Trophoblast cell (in vitro differentiated cells and primary cell): ENCODE data around the gene TEC. TPM values are rescaled to one million over a fixed set of nuclear protein-coding genes. Genes with fewer than 3 reads are reported as not detected.
"Not testable (repeated sequence)": the region's sequence is repeated elsewhere in the genome, so short reads cannot be mapped to it uniquely, and the experiment has no call there.

ENCODE experiments used
- DNase-seq, 2 donors: peaks; one replicate each; pipeline ENCODE4 v3.0.0-alpha.2; 2016
- H2AFZ ChIP-seq: 2 replicates; pipeline ENCODE4 v1.6.1; 2013; ENCODE audit warnings: low read length, moderate library complexity, mild to moderate bottlenecking; ENCODE audit not compliant: insufficient read depth, poor library complexity
- H2AK5ac ChIP-seq: 2 replicates; pipeline ENCODE4 v1.6.1; 2013; ENCODE audit warnings: mild to moderate bottlenecking, low read length
- H2BK120ac ChIP-seq: 2 replicates; pipeline ENCODE4 v1.6.1; 2013; ENCODE audit warnings: low read length, mild to moderate bottlenecking, moderate library complexity; ENCODE audit not compliant: insufficient read depth, poor library complexity
- H2BK12ac ChIP-seq: 2 replicates; pipeline ENCODE4 v1.6.1; 2013; ENCODE audit warnings: mild to moderate bottlenecking, low read length, moderate library complexity
- H2BK5ac ChIP-seq: 2 replicates; pipeline ENCODE4 v1.6.1; 2013; ENCODE audit warnings: low read length, low read depth, moderate library complexity, mild to moderate bottlenecking; ENCODE audit not compliant: poor library complexity
- H3K14ac ChIP-seq: 2 replicates; pipeline ENCODE4 v1.6.1; 2013; ENCODE audit warnings: mild to moderate bottlenecking, low read length
- H3K18ac ChIP-seq: 2 replicates; pipeline ENCODE4 v1.6.1; 2013; ENCODE audit warnings: mild to moderate bottlenecking, low read length
- H3K23ac ChIP-seq: 2 replicates; pipeline ENCODE4 v1.6.1; 2013; ENCODE audit warnings: low read length
- H3K27ac ChIP-seq: 2 replicates; pipeline ENCODE4 v1.5.1; 2013; ENCODE audit warnings: low read depth, mild to moderate bottlenecking, inconsistent platforms, low read length, moderate library complexity
- H3K27me3 ChIP-seq: 2 replicates; pipeline ENCODE4 v1.6.1; 2013; ENCODE audit warnings: inconsistent platforms, mild to moderate bottlenecking, low read length, moderate library complexity; ENCODE audit not compliant: insufficient read depth
- H3K36me3 ChIP-seq, 2 experiments: 1 replicate in 1 of 2; 2 replicates in 1 of 2; pipeline ENCODE4 v1.6.1; 2013; ENCODE audit warnings: low read length in 2 of 2, mild to moderate bottlenecking in 2 of 2, moderate library complexity in 1 of 2; ENCODE audit not compliant: insufficient read depth in 2 of 2, control insufficient read depth in 1 of 2
- H3K4ac ChIP-seq: 2 replicates; pipeline ENCODE4 v1.6.1; 2013; ENCODE audit warnings: low read depth, mild to moderate bottlenecking, low read length, moderate library complexity
- H3K4me1 ChIP-seq, 2 experiments: 1 replicate in 1 of 2; 2 replicates in 1 of 2; pipeline ENCODE4 v1.6.1; 2013; ENCODE audit warnings: low read length in 2 of 2, mild to moderate bottlenecking in 2 of 2, moderate library complexity in 1 of 2; ENCODE audit not compliant: insufficient read depth in 2 of 2, control insufficient read depth in 1 of 2
- H3K4me2 ChIP-seq: 2 replicates; pipeline ENCODE4 v1.6.1; 2013; ENCODE audit warnings: inconsistent platforms, mild to moderate bottlenecking, low read length, moderate library complexity
- H3K4me3 ChIP-seq: 2 replicates; pipeline ENCODE4 v1.5.1; 2013; ENCODE audit warnings: mild to moderate bottlenecking, low read depth, low read length, inconsistent platforms
- H3K79me1 ChIP-seq: one replicate; pipeline ENCODE4 v1.6.1; 2013; ENCODE audit warnings: low read length
- H3K79me2 ChIP-seq: 2 replicates; pipeline ENCODE4 v1.6.1; 2013; ENCODE audit warnings: low read length, mild to moderate bottlenecking; ENCODE audit not compliant: control insufficient read depth, insufficient read depth, poor library complexity
- H3K9ac ChIP-seq: 2 replicates; pipeline ENCODE4 v1.6.1; 2013; ENCODE audit warnings: mild to moderate bottlenecking, low read length
- H3K9me3 ChIP-seq: 2 replicates; pipeline ENCODE4 v1.6.1; 2013; ENCODE audit warnings: low read depth, mild to moderate bottlenecking, control low read depth, inconsistent platforms, low read length; ENCODE audit not compliant: insufficient read depth
- H4K12ac ChIP-seq: 2 replicates; pipeline ENCODE4 v1.6.1; 2013; ENCODE audit warnings: low read depth, mild to moderate bottlenecking, low read length, moderate library complexity
- H4K8ac ChIP-seq: 2 replicates; pipeline ENCODE4 v1.6.1; 2013; ENCODE audit warnings: low read depth, mild to moderate bottlenecking, low read length, moderate library complexity
- H4K91ac ChIP-seq: one replicate; pipeline ENCODE4 v1.6.1; 2013; ENCODE audit warnings: low read depth, mild to moderate bottlenecking, low read length, moderate library complexity
- WGBS: extraction: QIAGEN DNeasy Blood & Tissue Kit; methylation state at CpG from one replicate; pipeline ENCODE4 v1.1.7; 2013; ENCODE audit warnings: missing lambda C conversion rate; ENCODE audit not compliant: insufficient read length, insufficient coverage; ENCODE audit errors: extremely low coverage; 5-methylcytosine and 5-hydroxymethylcytosine counted together
- polyA plus RNA-seq: library from polyadenylated mRNA; stranded (reverse); fragments of 200-250 nt; gene quantifications from 2 replicates; pipeline ENCODE4 v1.2.3, GENCODE V29; 2013

Gene TEC
- polyA plus RNA-seq, result 0.25 and 0.43 TPM in 2 replicates

DNA sequence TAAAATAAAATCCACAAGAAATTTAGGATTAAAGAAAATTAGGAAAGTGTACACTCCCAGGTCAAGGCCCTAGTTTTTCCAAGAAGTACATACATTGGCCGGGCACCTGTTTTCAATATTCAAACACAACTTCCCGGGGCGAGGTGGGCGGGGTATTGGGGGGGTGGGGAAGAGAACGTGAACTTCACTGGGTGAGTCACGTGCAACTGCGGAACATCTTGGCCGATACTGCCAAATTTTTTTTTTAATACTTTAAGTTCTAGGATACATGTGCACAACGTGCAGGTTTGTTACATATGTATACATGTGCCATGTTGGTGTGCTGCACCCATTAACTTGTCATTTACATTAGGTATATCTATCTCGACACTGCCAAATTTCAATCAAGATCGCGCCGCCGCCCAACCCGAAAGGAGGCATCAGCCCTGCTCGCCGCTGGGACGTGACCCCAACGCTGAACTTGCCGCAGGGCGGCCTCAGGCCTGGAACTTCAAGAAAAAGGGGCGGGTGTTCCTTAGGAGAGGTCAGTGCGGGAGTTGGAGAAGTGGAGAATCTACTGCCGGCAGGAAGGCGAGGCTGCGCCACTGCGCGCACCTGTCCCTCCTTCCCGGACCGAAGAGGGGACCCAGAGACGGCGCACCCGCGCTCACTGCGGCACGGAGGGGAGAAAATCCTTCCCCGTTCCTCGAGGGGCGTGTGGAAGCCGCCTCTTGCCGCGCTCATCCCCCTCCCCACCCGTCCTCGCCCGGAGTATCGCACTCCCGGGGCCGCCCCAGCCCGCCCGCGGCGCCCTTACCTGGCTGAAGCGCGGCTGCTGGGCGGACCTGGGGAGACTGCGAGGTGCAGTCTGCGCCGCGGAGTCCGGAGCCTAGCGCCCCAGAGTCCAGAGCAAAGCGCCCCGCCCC, at the start of gene TEC:
Gene TEC (minus strand): TSS at position 883 of the 905 bp plus-strand sequence. CDS start 41,224 bp downstream, outside the sequence.
- H3K27ac ChIP-seq, result no peak within 1 kb of the TSS
- H3K14ac ChIP-seq, result no peak within 1 kb of the TSS
- H3K4ac ChIP-seq, result no peak within 1 kb of the TSS
- H3K4me3 ChIP-seq, result peak within 1 kb of the TSS; percentile 93
- H3K79me1 ChIP-seq, result peaks cover 2% of the 10 kb centered on the region
- no peak within 1 kb of the TSS for H2BK5ac ChIP-seq
- H3K36me3 ChIP-seq, result no peaks in the 10 kb centered on the region
- no CpG with 5 or more reads among the region's 63 CpGs for WGBS
- peaks cover 0 to 5% of the 10 kb centered on the region in 2 experiments for H3K4me1 ChIP-seq
- no peaks in the 10 kb centered on the region for H3K27me3 ChIP-seq
- no peaks in the 10 kb centered on the region for H3K79me2 ChIP-seq
- H3K23ac ChIP-seq, result peak within 1 kb of the TSS; percentile 50
- no peak within 1 kb of the TSS for H2AK5ac ChIP-seq
- peak within 1 kb of the TSS; percentile 92 for H2AFZ ChIP-seq
- H3K9ac ChIP-seq, result peak within 1 kb of the TSS; percentile 57
- H3K4me2 ChIP-seq, result peak within 1 kb of the TSS; percentile 100
- no peak within 1 kb of the TSS for H4K91ac ChIP-seq
- H3K18ac ChIP-seq, result no peak within 1 kb of the TSS
- H2BK120ac ChIP-seq, result no peak within 1 kb of the TSS
- peak within 1 kb of the TSS; percentile 63 for H4K8ac ChIP-seq
- H4K12ac ChIP-seq, result peak within 1 kb of the TSS; percentile 7
- DNase-seq, result peak; percentile 38 to 66
- no peak within 1 kb of the TSS for H2BK12ac ChIP-seq
- H3K9me3 ChIP-seq, result no peaks in the 10 kb centered on the region

DNA sequence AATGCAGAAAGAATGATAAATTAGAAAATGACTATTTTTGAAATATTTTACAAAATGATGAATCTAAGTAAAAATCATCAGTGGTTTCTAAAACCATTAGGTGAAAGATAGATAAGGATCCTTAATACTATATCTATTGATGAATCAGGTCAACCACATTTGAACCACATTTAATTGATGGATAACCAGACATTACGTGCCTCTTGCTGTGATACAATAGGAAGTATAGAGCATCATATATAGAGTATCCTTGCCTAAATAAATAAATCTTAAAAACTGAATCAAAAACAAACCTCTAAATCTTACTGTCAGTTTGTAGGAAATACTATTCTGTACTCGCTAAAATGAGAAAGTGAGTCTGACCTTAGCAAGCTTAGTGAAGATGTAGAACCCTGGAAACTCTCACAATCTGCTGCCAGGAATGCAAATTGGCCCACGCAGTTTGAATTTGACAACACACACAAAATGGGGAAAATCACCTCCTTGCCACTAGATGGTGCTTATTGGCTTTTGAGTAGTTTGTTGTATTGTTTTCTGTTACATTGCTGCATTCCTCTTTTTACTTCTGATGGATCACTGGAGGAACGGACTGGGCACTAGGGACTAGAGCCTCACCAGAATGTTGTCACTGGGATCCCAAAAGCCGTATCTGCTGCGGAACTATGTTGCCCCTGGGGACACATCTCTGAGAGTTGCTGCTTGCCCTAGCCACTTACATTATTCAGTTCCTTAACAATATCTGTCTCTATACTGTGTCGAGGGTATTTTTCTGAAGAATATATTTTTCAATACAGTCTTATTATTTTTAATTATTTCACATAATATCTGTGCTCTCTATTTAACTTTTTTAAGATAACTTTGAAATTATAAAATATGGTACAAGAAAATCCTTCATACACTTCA, 46.3 kb upstream of the TEC start:
- DNase-seq, result peak; percentile 39 to 85
- no peak overlapping the region for H4K91ac ChIP-seq
- no peak overlapping the region for H3K27ac ChIP-seq
- H3K79me1 ChIP-seq, result no peaks in the 10 kb centered on the region
- H4K8ac ChIP-seq, result no peak overlapping the region
- no peak overlapping the region for H4K12ac ChIP-seq
- H2BK12ac ChIP-seq, result no peak overlapping the region
- no peak overlapping the region for H3K4me2 ChIP-seq
- no peak overlapping the region for H2AK5ac ChIP-seq
- H3K9me3 ChIP-seq, result no peaks in the 10 kb centered on the region
- no peak overlapping the region for H2BK5ac ChIP-seq
- H3K27me3 ChIP-seq, result no peaks in the 10 kb centered on the region
- no peaks in the 10 kb centered on the region for H3K4me1 ChIP-seq
- no peak overlapping the region for H2AFZ ChIP-seq
- no peak overlapping the region for H3K18ac ChIP-seq
- H3K23ac ChIP-seq, result no peak overlapping the region
- no peak overlapping the region for H3K4me3 ChIP-seq
- H3K4ac ChIP-seq, result no peak overlapping the region
- no peaks in the 10 kb centered on the region for H3K36me3 ChIP-seq
- no CpG with 5 or more reads among the region's 7 CpGs for WGBS
- H2BK120ac ChIP-seq, result no peak overlapping the region
- H3K79me2 ChIP-seq, result no peaks in the 10 kb centered on the region
- no peak overlapping the region for H3K14ac ChIP-seq
- no peak overlapping the region for H3K9ac ChIP-seq

DNA sequence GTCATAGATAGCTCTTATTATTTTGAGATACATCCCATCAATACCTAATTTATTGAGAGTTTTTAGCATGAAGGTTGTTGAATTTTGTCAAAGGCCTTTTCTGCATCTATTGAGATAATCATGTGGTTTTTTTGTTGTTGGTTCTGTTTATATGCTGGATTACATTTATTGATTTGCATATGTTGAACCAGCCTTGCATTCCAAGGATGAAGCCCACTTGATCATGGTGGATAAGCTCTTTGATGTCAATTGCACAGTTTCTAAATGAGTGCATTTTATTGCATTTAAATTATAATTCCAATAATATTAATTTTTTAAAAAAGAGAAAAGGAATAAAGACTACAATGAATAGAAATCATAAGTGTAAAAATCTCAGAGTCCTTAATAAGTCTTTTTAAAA, 45.1 kb upstream of the TEC start:
- not testable (repeated sequence) for H3K36me3 ChIP-seq, DNase-seq, H3K23ac ChIP-seq, H2AFZ ChIP-seq, H3K79me2 ChIP-seq, H3K9ac ChIP-seq, H2AK5ac ChIP-seq, H3K27me3 ChIP-seq, H4K8ac ChIP-seq, H3K4me2 ChIP-seq, H3K18ac ChIP-seq, H3K4me1 ChIP-seq, H3K27ac ChIP-seq, H3K14ac ChIP-seq, H4K12ac ChIP-seq, H2BK12ac ChIP-seq, H2BK5ac ChIP-seq, H3K4ac ChIP-seq, H3K79me1 ChIP-seq, H4K91ac ChIP-seq, H3K4me3 ChIP-seq, H3K9me3 ChIP-seq, H2BK120ac ChIP-seq

DNA sequence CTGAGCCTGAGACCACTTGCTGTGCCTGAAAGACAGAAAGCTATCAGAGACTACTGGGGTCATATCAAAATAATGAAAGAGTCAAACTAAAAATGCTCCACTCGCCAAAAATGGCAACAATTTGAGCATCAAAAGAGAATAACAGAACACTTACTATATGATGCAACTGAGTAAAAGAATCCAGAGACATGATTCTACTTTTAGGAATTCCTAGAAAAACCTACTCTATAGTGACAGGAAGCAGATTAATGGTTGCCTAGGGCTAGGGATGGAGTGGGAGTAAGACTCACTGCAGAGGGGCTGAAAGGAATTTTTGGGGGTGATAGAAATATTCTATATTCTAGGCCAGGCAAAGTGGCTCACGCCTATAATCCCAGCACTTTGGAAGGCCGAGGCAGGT, 42.3 kb upstream of the TEC start:
- no CpG with 5 or more reads among the region's 3 CpGs for WGBS
- H3K4me1 ChIP-seq, result no peaks in the 10 kb centered on the region
- no peak overlapping the region for H3K14ac ChIP-seq

More for the DNA sequence above, 42.3 kb upstream of the TEC start:
- Histone ChIP-seq H3K27me3 (no peaks in the 10 kb centered on the region), H3K4me2 (no peak overlapping the region), H3K36me3 (no peaks in the 10 kb centered on the region), H2AK5ac (no peak overlapping the region), H3K9me3 (no peaks in the 10 kb centered on the region), H3K18ac (no peak overlapping the region), H2BK5ac (no peak overlapping the region), H2BK12ac (no peak overlapping the region), H3K27ac (no peak overlapping the region), H3K79me2 (no peaks in the 10 kb centered on the region), H4K8ac (no peak overlapping the region), H2AFZ (no peak overlapping the region), H3K79me1 (no peaks in the 10 kb centered on the region), H4K91ac (no peak overlapping the region), H2BK120ac (no peak overlapping the region), H4K12ac (no peak overlapping the region), H3K9ac (no peak overlapping the region), H3K4me3 (no peak overlapping the region), H3K23ac (no peak overlapping the region), H3K4ac (no peak overlapping the region)
- peak in 1 of 2 donors; percentile 52 for DNase-seq
